Measurements from ENCODE around the gene OTOP2. TPM values are rescaled to one million over a fixed set of nuclear protein-coding genes. Genes with fewer than 3 reads are reported as not detected.
"Not testable (repeated sequence)": the region's sequence is repeated elsewhere in the genome, so short reads cannot be mapped to it uniquely, and the experiment has no call there.

Gene OTOP2
- total RNA-seq, 2 donors from 2014 or later: not detected

DNA sequence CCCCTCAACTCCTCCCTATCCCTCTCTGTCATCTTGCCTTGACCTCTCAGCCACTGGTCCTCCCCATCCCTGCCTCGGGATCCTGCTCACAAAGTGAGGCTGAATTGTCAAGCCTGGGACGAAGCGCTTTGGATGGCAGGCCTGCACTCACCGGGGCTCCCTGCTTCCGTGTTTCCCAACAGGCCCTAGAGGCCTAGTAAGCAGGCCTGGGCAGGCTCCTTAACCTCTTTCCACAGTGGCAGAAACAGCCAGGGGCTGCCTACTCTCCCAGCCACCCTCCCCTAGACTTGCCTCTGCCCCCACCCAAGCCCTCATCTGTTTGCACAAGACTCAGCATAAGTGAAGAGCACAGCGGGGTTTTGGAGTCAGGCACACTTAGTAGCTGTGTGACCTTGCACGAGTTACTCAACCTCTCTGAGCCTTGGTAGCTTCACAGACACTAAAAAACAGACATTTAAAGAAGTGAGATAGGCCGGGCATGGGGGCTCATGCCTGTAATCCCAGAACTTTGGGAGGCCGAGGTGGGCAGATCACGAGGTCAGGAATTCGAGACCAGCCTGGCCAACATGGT is 25.6 kb upstream of the OTOP2 start:
- ATAC-seq: no peak
- no peak for DNase-seq
- intact Hi-C loops (cut with DNase I): no loop called here

DNA sequence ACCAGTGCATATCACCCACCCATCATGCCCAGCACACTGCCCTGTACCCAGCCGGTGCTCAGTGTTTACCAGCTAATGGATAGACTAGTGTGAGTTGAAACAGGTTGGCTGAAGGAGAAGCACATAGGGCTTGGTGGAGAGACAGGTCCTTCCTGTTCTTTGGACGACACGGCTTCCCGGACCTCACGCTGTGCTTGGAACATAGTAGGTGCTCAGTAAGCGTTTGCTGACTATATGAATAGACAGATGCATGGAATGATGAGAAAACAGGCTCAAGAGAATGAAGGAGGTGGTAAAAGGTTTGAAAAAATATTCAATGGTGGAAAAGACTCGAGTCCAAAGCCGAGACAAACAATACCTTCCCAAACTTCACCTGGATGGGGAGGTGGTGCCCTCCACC is 23.9 kb upstream of the OTOP2 start:
- intact Hi-C loops (cut with DNase I): no loop called here
- DNase-seq (no peak), ATAC-seq (no peak)

DNA sequence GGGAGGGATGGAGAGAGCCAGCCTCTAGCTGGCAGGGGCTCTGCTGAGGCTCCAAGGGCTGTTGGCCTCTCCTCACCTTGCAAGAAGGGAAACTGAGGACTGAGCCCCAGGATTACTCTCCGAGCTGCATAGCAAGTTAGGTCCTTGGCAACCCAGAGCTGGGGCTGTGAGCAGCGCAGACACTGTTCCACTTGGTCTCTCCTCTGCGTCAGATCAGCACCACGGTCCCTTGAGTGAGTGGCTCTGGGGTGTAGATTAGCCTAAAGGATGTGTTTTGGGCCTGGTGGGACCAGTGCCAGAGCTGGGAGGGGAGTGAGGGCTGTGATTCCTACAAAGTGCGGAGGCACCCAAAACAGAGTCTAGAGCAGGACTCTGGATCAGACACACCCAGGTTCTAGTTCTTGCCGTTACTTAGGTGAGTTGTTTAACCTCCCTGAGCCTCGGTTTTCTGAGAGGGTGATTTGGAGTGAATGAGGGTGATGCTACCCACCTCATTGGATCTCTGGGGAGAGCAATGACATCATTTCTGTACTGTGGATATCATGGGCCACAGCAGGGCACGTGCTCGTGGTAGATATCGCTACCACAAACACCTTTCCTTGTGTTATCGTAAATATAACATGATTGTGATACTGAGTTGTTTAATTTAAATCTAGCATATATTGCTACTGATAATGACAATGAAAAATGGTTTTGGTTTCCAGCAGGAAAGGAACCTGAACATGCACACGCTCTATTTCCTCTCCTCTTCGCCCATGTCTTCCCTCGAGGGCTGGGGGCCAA is 22.5 kb upstream of the OTOP2 start:
- intact Hi-C loops (cut with DNase I): no loop called here
- DNase-seq (no peak), ATAC-seq (no peak)

DNA sequence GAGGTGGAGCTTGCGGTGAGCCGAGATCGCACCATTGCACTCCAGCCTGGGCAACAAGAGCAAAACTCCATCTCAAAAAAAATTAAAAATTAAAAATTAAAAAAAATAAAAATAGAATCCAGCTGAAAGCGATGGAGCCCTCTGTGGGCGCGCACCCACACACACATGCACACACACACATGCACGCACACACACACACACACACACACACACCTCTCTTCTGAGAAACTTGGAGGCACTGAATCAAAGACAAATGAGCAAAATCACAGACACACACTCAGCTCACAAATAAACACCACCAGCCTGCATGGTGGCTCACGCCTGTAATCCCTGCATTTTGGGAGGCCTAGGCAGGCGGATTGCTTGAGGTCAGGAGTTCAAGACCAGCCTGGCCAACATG is 21.0 kb upstream of the OTOP2 start:
- ATAC-seq (no peak), DNase-seq (no peak)
- intact Hi-C loops (cut with DNase I): no loop called here

DNA sequence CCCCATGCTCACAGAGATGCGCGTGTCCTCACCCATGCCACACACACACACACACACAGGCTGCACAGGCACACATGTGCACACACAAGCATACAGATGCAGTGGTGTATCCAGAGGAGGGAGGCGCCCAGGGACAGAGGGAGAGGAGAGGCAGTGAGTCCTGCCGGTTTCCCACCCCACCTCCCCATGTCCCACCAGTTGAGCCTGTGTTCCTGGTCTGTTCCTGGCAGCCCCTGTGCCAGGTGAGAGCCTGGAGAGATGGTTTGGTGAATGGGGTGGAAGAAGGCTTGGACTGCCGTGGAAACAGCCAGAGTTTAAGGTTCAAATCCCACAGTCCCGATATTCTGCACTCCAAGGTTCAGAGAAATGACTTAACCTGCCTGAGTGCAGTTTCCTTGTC is 20.4 kb upstream of the OTOP2 start:
- ATAC-seq (no peak), DNase-seq (no peak)
- intact Hi-C loops (cut with DNase I): no loop called here

- ATAC-seq (no peak), DNase-seq (no peak)
- intact Hi-C loops (cut with DNase I): no loop called here
These were observed 19.2 kb upstream of the OTOP2 start for GRCh38 chr17:74904687-74905409.

- intact Hi-C loops (cut with DNase I); ATAC-seq; DNase-seq: not testable (repeated sequence)
These were observed 17.8 kb upstream of the OTOP2 start for GRCh38 chr17:74906214-74906793.

DNA sequence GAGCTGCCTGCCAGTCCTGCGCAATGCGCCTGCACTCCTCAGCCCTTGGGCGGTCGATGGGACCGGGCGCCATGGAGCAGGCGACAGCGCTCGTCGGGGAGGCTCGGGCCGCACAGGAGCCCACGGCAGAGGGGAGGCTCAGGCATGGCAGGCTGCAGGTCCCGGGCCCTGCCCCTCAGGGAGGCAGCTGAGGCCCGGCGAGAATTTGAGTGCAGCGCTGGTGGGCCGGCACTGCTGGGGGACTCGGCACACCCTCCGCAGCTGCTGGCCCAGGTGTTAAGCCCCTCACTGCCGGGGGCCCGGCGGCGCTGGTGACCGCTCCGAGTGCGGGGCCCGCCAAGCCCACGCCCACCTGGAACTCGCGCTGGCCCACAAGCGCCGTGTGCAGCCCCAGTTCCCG is 17.1 kb upstream of the OTOP2 start:
- intact Hi-C loops (cut with DNase I): no loop called here
- DNase-seq (no peak), ATAC-seq (no peak)

DNA sequence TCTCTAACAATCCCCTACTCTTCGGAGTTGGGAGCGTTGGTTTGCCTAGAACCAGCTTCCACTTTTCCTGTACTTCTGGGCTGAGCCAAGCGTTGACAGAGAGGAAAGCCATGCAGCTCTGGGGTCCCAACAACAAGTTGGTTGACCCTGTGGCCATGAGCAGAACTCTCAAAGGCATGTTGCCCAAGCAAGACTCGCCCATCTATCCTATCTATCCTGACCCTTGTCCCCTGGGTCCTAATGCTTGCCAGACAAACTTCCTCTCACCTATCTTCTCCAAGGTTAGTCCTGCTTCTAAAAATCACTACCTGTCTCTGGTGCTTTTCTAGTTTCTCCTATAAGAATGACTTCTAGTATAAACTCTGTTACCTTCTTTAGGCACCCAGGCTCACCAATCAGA is 15.0 kb upstream of the OTOP2 start:
- DNase-seq; intact Hi-C loops (cut with DNase I); ATAC-seq: not testable (repeated sequence)

GRCh38 chr17:74911423-74911822 is 12.7 kb upstream of the OTOP2 start:
- DNase-seq; ATAC-seq; intact Hi-C loops (cut with DNase I): not testable (repeated sequence)

GRCh38 chr17:74916136-74916850 is 7.8 kb upstream of the OTOP2 start:
- intact Hi-C loops (cut with DNase I): no loop called here
- no peak for ATAC-seq
- DNase-seq: no peak

- intact Hi-C loops (cut with DNase I): no loop called here
- ATAC-seq (no peak), DNase-seq (no peak)
These were observed 7.2 kb upstream of the OTOP2 start for GRCh38 chr17:74916851-74917199.

DNA sequence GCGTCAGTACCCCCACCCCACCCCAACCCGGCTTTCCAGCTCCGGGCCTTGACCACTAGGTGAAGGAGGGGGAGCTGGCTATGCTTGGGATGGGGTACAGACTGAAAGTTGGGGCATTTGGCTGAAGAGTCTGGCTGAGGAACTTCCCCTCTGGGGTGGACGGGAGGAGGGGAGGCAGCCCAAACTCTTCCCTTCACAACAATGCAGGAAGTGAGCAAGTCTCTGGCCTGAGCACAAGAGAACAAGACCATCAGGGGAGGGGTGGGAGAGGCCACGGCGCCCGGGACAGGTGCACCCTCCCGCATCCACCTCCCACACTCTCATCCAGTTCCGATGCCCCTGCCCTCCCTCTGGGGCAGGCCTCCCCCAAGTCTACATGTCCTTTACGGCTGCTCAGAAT is 6.6 kb upstream of the OTOP2 start:
- peak in 1 of 2 donors; percentile 11 for ATAC-seq
- no peak for DNase-seq
- intact Hi-C loops (cut with DNase I): no loop called here

DNA sequence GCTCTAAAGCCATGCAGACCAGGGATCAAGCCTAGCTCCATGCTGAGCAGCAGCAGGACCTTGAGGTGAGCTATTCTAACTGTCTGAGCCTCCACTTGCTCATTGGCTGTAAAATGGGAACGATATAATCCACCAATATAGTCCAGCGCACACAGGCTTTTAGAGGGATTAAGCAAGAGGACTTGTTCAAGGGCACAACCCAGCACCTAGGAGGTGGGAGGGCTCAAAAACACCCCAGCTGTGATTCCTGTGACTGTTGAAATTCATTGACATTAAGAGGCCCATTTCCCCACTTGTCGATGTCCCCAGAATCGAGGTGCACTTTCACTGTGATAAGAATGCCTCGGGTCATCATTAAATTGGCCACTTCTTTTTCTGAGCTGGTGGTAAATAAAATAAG is 5.2 kb upstream of the OTOP2 start:
- DNase-seq: no peak
- intact Hi-C loops (cut with DNase I): no loop called here

DNA sequence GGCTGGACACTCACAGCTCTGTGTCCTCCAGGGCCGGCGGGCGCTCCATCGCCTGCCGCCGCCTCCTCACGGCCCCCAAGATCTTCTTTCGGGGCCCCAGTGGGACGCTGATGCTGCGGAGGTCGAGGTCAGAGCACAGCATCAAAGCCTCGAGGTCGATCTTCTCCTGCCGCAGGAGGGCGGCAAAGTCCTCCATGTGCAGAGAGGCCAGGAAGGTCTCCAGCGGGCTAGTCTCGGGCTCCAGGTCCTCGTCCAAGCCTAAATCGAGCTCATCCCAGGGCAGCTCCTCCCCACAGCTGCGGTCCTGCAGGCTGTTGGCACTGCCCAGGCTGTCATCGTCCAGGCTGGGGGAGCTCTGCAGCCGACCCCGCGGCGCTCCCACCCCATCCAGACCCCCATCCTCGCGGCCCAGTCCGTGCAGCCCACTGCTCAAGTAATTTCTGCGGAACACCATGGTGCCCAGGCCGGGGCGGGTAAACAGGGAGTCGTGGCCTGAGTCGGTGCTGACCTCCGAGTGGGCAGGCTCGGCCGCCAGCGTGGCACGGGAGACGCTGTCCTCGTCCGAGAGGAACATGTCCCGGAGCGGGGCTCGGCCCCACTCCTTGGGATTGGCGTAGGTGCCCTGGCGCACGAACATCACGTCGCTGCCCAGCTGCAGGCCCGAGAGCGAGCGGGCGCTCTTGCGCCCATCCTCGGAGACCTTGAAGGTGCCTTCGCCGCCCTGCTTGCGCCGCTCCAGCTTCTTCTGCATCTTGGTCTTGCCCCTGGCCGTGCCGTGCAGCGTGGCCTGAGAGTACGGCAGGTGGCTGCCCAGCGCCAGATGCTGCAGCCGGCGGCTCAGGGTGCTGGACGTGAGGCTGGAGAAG is 4.4 kb upstream of the OTOP2 start:
- intact Hi-C loops (cut with DNase I): no loop called here
- DNase-seq (no peak), ATAC-seq (no peak)

More for the DNA sequence above, 5.2 kb upstream of the OTOP2 start:
- no peak for ATAC-seq

- ATAC-seq: no peak
- intact Hi-C loops (cut with DNase I): no loop called here
- no peak for DNase-seq
These were observed 3.8 kb upstream of the OTOP2 start for GRCh38 chr17:74920306-74920620.

DNA sequence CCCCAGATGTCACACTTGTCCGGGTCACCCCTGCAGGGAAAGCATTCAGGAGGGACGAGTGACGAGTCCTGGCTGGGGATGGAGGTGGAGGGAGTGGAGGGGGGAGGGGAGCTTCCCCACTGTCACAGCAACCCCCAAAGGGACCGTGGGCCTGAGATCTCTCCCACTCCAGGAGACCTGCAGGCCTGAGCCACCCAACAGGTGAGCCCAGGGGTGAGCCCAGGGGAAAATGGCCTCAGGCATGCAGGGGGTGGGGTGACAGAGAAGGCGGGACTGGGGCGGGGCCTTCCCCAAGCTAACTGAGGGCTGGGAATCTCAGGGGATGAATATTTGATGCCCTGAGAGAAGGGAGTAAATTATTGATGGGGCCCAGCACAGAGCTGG is 3.4 kb upstream of the OTOP2 start:
- no peak for DNase-seq

GRCh38 chr17:74921026-74921681 is 2.9 kb upstream of the OTOP2 start:
- DNase-seq (no peak), ATAC-seq (peak; percentile 33 to 78)

More for the DNA sequence above, 3.4 kb upstream of the OTOP2 start:
- peak in 1 of 2 donors; percentile 2 for ATAC-seq
- intact Hi-C loops (cut with DNase I): no loop called here

More at GRCh38 chr17:74921026-74921681, 2.9 kb upstream of the OTOP2 start:
- intact Hi-C loops (cut with DNase I): no loop called here
